Vagina (tissue), 2 donors: Measurements from ENCODE around the gene TAS2R40.

Experiments
- POLR2AphosphoS5 ChIP-seq, 2 donors: sonication (generic); formaldehyde crosslinking; IDR thresholded peaks; one replicate each; pipeline ENCODE4 v1.9.0; 2017; ENCODE audit warnings: antibody characterized with exemption in 2 of 2, mild to moderate bottlenecking in 2 of 2, low read depth in 1 of 2; ENCODE audit not compliant: insufficient read depth in 1 of 2
- TF ChIP-seq, protein P1 (sequence below), 3 experiments: fragments of 450-650 bp in 2 of 3; fragments of 200-600 bp in 1 of 3; sonication (generic) in 1 of 3; IDR thresholded peaks; one replicate each; pipeline ENCODE4 v1.5.1; 2017 to 2019; ENCODE audit warnings: antibody characterized with exemption in 3 of 3, mild to moderate bottlenecking in 2 of 3, moderate library complexity in 2 of 3

DNA sequence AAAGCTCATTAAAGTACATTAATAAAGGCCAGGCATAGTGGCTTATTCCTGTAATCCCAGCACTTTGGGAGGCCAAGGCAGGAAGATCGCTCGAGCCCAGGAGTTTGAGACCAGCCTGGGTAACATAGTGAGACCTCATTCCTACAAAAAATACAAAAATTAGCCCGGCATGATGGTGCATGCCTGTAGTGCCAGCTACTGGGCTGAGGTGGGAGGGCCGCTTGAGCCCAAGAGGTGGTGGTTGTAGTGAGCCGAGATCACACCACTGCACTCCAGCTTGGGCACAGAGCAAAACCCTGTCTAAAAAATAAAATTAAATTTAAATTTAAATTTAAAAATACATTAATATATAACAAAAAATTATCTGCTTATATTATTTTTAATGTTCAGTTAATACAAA lies 45.7 kb upstream of the TAS2R40 start:
- TF ChIP-seq, protein P1, sequence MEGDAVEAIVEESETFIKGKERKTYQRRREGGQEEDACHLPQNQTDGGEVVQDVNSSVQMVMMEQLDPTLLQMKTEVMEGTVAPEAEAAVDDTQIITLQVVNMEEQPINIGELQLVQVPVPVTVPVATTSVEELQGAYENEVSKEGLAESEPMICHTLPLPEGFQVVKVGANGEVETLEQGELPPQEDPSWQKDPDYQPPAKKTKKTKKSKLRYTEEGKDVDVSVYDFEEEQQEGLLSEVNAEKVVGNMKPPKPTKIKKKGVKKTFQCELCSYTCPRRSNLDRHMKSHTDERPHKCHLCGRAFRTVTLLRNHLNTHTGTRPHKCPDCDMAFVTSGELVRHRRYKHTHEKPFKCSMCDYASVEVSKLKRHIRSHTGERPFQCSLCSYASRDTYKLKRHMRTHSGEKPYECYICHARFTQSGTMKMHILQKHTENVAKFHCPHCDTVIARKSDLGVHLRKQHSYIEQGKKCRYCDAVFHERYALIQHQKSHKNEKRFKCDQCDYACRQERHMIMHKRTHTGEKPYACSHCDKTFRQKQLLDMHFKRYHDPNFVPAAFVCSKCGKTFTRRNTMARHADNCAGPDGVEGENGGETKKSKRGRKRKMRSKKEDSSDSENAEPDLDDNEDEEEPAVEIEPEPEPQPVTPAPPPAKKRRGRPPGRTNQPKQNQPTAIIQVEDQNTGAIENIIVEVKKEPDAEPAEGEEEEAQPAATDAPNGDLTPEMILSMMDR (IDR thresholded peaks at IDR 0.05) = no peak
- no peak for TF ChIP-seq POLR2AphosphoS5 (IDR thresholded peaks at IDR 0.05; ENCODE audit: insufficient read depth in 1 of 2, low read depth in 1 of 2)
